GM12892 (cell line): Measurements from ENCODE around the gene ITGA3.

Source experiments
- POLR2A ChIP-seq: IDR thresholded peaks from 2 replicates; pipeline ENCODE4 v1.6.1; 2011; ENCODE audit warnings: low read depth, low read length, control low read depth
- POLR2AphosphoS5 ChIP-seq: IDR thresholded peaks from 2 replicates; pipeline ENCODE4 v1.6.1; 2011; ENCODE audit warnings: low read depth, low read length, control low read depth
- TAF1 ChIP-seq: IDR thresholded peaks from 2 replicates; pipeline ENCODE4 v1.6.1; 2011; ENCODE audit warnings: low read depth, mild to moderate bottlenecking, control low read depth, low read length, borderline replicate concordance

- no peak for TF ChIP-seq POLR2A
- no peak for TF ChIP-seq POLR2AphosphoS5
- no peak for TF ChIP-seq TAF1
These were observed 74.8 kb downstream of the ITGA3 start for GRCh38 chr17:50130559-50131305.
